HFFc6 (cell line): Measurements from ENCODE around the gene MKRN1. TPM values are rescaled to one million over a fixed set of nuclear protein-coding genes. Genes with fewer than 3 reads are reported as not detected.
"Not testable (repeated sequence)": the region's sequence is repeated elsewhere in the genome, so short reads cannot be mapped to it uniquely, and the experiment has no call there.

Experiments
- DNase-seq: peaks from one replicate; pipeline ENCODE4 v3.0.0-alpha.2; 2018
- H3K27ac Mint-ChIP-seq: 2 replicates; pipeline ENCODE4 v1.8.0; 2020; ENCODE audit warnings: mild to moderate bottlenecking, mixed read lengths
- H3K27me3 Mint-ChIP-seq: 2 replicates; pipeline ENCODE4 v1.8.0; 2021; ENCODE audit warnings: mild to moderate bottlenecking, moderate library complexity, mixed read lengths; ENCODE audit not compliant: insufficient read depth
- H3K36me3 Mint-ChIP-seq: 2 replicates; pipeline ENCODE4 v1.8.0; 2021; ENCODE audit warnings: low read depth, mixed read lengths
- H3K4me1 Mint-ChIP-seq: 2 replicates; pipeline ENCODE4 v1.8.0; 2020; ENCODE audit warnings: low read depth, mixed read lengths
- H3K4me3 Mint-ChIP-seq: 2 replicates; pipeline ENCODE4 v1.8.0; 2020; ENCODE audit warnings: mild to moderate bottlenecking, moderate library complexity, mixed read lengths
- H3K9me3 Mint-ChIP-seq: 2 replicates; pipeline ENCODE4 v1.8.0; 2020; ENCODE audit warnings: mild to moderate bottlenecking, mixed read lengths
- CTCF ChIP-seq: fragments of 200-600 bp; sonication (generic); IDR thresholded peaks from 2 replicates; pipeline ENCODE4 v1.5.0; 2021; ENCODE audit warnings: antibody characterized with exemption, mild to moderate bottlenecking
- total RNA-seq, 6 experiments: library from RNA; stranded (reverse); fragmentation: NEBNext Ultra II Directional; extraction: Animal tissue kit (Norgen Biotek cat#: 25700); gene quantifications; 2 replicates in 1 of 6; 3 replicates in 5 of 6; pipeline ENCODE4 v1.2.3, GENCODE V29; 2021

MKRN1 gene
- total RNA-seq, 6 experiments from 2014 or later = 62.8 to 67.5 (median 64.3) TPM

DNA sequence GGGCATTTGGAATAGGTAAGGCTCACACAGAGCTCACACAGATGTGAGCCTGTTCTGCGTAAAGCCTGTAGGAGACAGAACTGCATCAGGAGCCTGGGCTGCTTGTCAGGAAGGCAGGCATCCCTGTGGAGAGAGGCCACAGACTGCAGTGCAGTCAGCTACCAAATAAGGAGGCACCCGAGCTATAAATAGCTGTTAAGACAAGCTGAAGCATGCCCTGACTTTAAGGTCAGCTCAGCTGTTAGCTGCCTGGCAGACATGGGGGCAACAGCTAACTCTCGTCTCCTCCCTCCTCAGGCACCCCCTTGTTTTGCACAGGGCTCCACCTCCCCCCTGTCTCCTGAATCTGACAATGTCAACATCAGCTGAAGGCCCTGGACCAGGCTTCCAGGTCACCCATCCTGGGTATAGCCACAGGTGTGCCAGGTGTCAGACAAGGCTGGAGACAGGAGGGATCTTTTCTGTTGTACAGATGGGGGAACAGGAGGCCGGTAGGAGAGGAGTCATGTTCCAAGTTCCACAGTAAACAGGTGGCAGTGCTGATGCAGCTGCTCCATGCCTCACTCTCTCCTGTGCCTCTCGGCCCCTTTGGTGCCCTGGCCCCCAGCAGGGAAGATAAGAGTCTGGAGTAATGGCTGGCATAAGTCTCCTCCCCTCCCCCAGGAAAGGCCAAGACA is 27.6 kb upstream of the MKRN1 start:
- Mint-ChIP-seq H3K4me1 (peaks cover 18% of the 10 kb centered on the region), H3K36me3 (no peaks in the 10 kb centered on the region), H3K27me3 (peaks cover 1% of the 10 kb centered on the region; the same call in 1 of the 2 replicates), H3K27ac (no peak overlapping the region), H3K4me3 (no peak overlapping the region), H3K9me3 (no peaks in the 10 kb centered on the region)
- peak; percentile 72 for DNase-seq
- TF ChIP-seq CTCF = no peak

DNA sequence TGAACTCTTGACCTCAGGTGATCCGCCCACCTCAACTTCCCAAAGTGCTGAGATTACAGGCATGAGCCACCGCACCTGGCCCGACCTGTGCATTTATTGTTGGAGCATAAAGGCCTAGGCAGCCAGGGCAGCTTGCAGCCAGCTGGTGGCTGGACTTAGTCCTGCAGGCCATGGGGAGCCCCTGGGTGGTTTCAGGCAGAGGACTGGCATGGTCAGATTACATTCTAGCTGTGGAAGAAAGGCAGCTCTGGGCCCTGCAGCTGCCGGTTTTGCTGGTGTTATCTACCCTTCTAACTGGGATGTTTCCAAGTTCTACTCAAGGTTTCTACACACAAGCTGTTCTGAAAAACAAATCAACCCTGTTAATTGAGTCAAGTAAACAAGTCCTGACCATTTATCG is 22.7 kb upstream of the MKRN1 start:
- H3K9me3 Mint-ChIP-seq = no peaks in the 10 kb centered on the region
- no peaks in the 10 kb centered on the region; the same call in 1 of the 2 replicates for H3K27me3 Mint-ChIP-seq
- no peak for DNase-seq

DNA sequence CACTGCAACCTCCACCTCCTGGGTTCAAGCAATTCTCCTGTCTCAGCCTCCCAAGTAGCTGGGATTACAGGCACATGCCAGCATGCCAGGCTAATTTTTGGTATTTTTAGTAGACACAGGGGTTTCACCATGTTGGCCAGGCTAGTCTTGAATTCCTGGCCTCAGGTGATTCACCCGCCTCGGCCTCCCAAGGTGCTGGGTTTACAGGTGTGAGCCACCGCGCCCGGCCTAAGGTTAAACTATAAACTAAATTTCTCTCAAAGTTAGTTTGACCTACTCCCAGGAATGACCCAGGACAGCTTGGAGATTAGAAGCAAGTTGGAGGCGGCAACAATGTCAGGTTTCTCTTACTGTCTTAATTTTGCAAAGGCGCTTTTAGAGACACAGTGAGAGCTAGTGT is 18.5 kb upstream of the MKRN1 start:
- not testable (repeated sequence) for H3K4me3 Mint-ChIP-seq, H3K36me3 Mint-ChIP-seq, H3K9me3 Mint-ChIP-seq, H3K27me3 Mint-ChIP-seq, H3K4me1 Mint-ChIP-seq, DNase-seq, H3K27ac Mint-ChIP-seq

More for the DNA sequence above, 22.7 kb upstream of the MKRN1 start:
- no peak overlapping the region for H3K27ac Mint-ChIP-seq
- H3K4me1 Mint-ChIP-seq = peaks cover 10% of the 10 kb centered on the region
- no peak overlapping the region for H3K4me3 Mint-ChIP-seq
- no peak for TF ChIP-seq CTCF
- no peaks in the 10 kb centered on the region for H3K36me3 Mint-ChIP-seq

DNA sequence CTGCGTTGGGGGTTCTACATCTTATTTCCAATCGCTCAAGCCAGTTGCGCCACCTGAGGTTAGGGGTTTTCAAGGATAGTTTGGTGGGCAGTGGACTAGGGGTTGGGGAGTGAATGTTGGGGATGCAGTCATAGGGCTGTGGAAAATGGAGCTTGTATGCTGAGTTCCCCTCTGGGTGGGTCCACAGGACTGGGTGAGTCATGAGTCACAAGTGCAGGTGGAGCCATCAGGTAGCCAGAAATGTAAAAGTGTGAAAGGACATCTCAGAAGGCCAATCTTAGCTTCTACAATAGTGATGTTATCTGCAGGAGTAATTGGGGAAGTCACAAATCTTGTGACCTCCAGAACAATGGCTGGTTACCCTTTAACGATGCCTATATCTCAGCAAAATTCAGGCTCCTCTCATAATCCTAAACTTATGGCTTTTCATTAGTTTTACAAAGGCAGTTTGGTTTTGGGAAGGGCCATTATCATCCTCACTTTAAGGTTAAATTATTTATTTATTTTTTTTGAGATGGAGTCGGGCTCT is 18.0 kb upstream of the MKRN1 start:
- no peaks in the 10 kb centered on the region for H3K9me3 Mint-ChIP-seq

DNA sequence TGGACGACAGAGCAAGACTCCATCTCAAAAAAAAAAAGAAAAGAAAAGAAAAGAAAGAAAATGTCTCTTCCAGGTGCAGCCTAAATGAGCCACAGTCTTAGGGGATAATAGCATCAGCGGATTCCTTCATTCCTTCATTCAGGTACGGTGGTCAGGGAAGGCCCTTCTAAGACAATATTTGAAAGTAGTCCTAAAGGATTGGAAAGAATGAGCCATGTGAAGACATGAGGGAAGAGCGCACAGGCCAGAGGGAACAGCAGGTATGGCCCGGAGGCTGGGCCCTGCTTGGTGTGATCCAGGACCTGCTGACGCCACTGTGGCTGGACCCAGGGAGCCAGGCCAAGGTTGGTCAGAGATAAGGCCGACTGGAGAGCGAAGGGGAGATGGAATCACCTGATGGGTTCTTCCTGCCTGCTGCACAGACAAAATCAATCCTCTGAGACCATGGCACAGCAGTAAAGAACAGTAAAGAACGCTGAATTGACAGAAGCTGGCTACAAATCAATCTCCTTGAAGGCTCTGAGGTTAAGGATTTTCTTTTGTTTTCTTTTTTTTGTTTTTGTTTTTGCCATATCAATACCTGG is 16.3 kb upstream of the MKRN1 start:
- Mint-ChIP-seq H3K27ac (no peak overlapping the region), H3K36me3 (no peaks in the 10 kb centered on the region)

More for the DNA sequence above, 18.0 kb upstream of the MKRN1 start:
- Mint-ChIP-seq H3K4me3 (no peak overlapping the region), H3K27me3 (peaks cover 3% of the 10 kb centered on the region), H3K4me1 (no peaks in the 10 kb centered on the region), H3K27ac (no peak overlapping the region), H3K36me3 (no peaks in the 10 kb centered on the region)
- no peak for TF ChIP-seq CTCF
- no peak for DNase-seq

More for the DNA sequence above, 16.3 kb upstream of the MKRN1 start:
- DNase-seq = no peak
- no peaks in the 10 kb centered on the region for H3K9me3 Mint-ChIP-seq
- no peaks in the 10 kb centered on the region for H3K4me1 Mint-ChIP-seq
- H3K27me3 Mint-ChIP-seq = peaks cover 5% of the 10 kb centered on the region
- TF ChIP-seq CTCF = no peak
- no peak overlapping the region for H3K4me3 Mint-ChIP-seq
